Measurements from ENCODE around the gene SEPTIN7. TPM values are rescaled to one million over a fixed set of nuclear protein-coding genes. Genes with fewer than 3 reads are reported as not detected.

The SEPTIN7 gene
- total RNA-seq, 2 experiments from 2014 or later, result 175 to 270 TPM

DNA sequence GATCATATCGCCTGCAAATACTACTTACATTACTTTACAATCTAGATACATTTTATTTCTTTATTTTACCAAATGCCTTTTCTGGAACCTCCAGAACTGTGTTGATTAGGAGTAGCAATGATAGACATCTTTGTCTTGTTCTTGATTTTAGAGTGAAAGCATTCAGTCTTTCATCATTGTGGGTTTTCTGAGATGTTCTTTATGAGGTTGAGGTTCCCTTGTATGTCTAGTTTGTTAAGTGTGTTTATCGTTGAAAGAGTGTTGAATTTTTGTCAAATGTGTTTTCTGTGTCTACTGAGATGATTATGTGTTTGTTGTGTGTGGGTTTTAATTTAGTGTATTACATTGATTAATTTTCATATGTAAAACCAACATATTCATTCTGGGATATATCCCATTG, 17.1 kb downstream of the SEPTIN7 start:
- no peak for DNase-seq (ENCODE audit: low spot score)
- peaks cover 100% of the 10 kb centered on the region for H3K79me2 ChIP-seq (ENCODE audit: insufficient read depth, low read depth, low read length)
- peaks cover 30% of the 10 kb centered on the region for H4K20me1 ChIP-seq (ENCODE audit: insufficient read depth, low read length)
- H3K4me1 ChIP-seq (ENCODE audit: insufficient read depth, low read length, poor library complexity, severe bottlenecking), result no peaks in the 10 kb centered on the region
- H3K27ac ChIP-seq (ENCODE audit: low read depth, low read length, poor library complexity, severe bottlenecking), result no peak overlapping the region
- ChIA-PET CTCF (ENCODE audit: unreplicated experiment) (no interaction called here), POLR2A (no interaction called here)
- H2AFZ ChIP-seq (ENCODE audit: low read length), result no peak overlapping the region
- no peaks in the 10 kb centered on the region for H3K9me2 ChIP-seq (ENCODE audit: insufficient read depth, low read length)
- no peak overlapping the region for H3K4me3 ChIP-seq (ENCODE audit: low read depth, low read length, poor library complexity, severe bottlenecking)
- H3K9me3 ChIP-seq (ENCODE audit: low read length), result peaks cover 68% of the 10 kb centered on the region
- no peak overlapping the region for H3K4me2 ChIP-seq (ENCODE audit: low read length)
- intact Hi-C loops (cut with micrococcal nuclease; ENCODE audit: unreplicated experiment), result no loop called here
- H3K36me3 ChIP-seq (ENCODE audit: insufficient read depth, low read length), result peaks cover 87% of the 10 kb centered on the region
- TF ChIP-seq, protein P1, sequence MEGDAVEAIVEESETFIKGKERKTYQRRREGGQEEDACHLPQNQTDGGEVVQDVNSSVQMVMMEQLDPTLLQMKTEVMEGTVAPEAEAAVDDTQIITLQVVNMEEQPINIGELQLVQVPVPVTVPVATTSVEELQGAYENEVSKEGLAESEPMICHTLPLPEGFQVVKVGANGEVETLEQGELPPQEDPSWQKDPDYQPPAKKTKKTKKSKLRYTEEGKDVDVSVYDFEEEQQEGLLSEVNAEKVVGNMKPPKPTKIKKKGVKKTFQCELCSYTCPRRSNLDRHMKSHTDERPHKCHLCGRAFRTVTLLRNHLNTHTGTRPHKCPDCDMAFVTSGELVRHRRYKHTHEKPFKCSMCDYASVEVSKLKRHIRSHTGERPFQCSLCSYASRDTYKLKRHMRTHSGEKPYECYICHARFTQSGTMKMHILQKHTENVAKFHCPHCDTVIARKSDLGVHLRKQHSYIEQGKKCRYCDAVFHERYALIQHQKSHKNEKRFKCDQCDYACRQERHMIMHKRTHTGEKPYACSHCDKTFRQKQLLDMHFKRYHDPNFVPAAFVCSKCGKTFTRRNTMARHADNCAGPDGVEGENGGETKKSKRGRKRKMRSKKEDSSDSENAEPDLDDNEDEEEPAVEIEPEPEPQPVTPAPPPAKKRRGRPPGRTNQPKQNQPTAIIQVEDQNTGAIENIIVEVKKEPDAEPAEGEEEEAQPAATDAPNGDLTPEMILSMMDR (conservative IDR thresholded peaks at IDR 0.05; ENCODE audit: low read length), result no peak
- no peak for TF ChIP-seq EZH2phosphoT487 (IDR thresholded peaks at IDR 0.05; ENCODE audit: borderline replicate concordance, low read depth, low read length)
- BruUV-seq (replicated peaks), result no TSS peak

DNA sequence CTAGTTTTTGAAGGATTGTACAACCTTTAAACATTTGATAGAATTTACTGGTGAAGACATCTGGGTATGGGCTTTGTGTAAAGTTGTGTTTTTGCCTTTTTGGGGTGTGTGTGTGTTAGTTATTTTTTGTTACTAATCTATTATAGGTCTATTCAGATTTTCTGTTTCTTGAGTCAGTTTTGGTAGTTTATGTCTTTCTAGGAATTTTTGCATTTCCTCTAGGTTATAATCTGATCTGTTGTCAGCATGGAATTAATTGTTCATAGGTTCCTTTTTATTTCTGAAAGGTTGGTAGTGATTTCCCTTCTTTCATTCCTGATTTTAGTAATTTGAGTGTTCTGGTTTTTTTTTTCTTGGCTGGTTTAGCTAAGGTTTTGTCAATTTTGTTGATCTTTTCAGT, 17.7 kb downstream of the SEPTIN7 start:
- H3K36me3 ChIP-seq (ENCODE audit: insufficient read depth, low read length), result peaks cover 84% of the 10 kb centered on the region
- ChIA-PET POLR2A (interaction anchor here (2.2 kb wide), 2 partner anchors 12 to 16 kb away, joined by 8 to 11 read pairs; no protein-coding TSS in a partner anchor), CTCF (ENCODE audit: unreplicated experiment) (interaction anchor here (2.2 kb wide), 1 partner anchor 17 kb away, joined by 7 read pairs; the partner anchor contains the start of gene SEPTIN7)
- peaks cover 30% of the 10 kb centered on the region for H4K20me1 ChIP-seq (ENCODE audit: insufficient read depth, low read length)
- peaks cover 68% of the 10 kb centered on the region for H3K9me3 ChIP-seq (ENCODE audit: low read length)
- no peaks in the 10 kb centered on the region for H3K4me1 ChIP-seq (ENCODE audit: insufficient read depth, low read length, poor library complexity, severe bottlenecking)
- no peak overlapping the region for H3K27ac ChIP-seq (ENCODE audit: low read depth, low read length, poor library complexity, severe bottlenecking)
- H3K9me2 ChIP-seq (ENCODE audit: insufficient read depth, low read length), result no peaks in the 10 kb centered on the region
- H3K4me3 ChIP-seq (ENCODE audit: low read depth, low read length, poor library complexity, severe bottlenecking), result no peak overlapping the region
- no TSS peak for BruUV-seq (replicated peaks)
- no peak overlapping the region for H2AFZ ChIP-seq (ENCODE audit: low read length)
- intact Hi-C loops (cut with micrococcal nuclease; ENCODE audit: unreplicated experiment), result no loop called here
- peaks cover 100% of the 10 kb centered on the region for H3K79me2 ChIP-seq (ENCODE audit: insufficient read depth, low read depth, low read length)
- no peak overlapping the region for H3K4me2 ChIP-seq (ENCODE audit: low read length)
- no peak for TF ChIP-seq EZH2phosphoT487 (IDR thresholded peaks at IDR 0.05; ENCODE audit: borderline replicate concordance, low read depth, low read length)
- TF ChIP-seq, protein P1 (conservative IDR thresholded peaks at IDR 0.05; ENCODE audit: low read length), result no peak
- no peak for DNase-seq (ENCODE audit: low spot score)

DNA sequence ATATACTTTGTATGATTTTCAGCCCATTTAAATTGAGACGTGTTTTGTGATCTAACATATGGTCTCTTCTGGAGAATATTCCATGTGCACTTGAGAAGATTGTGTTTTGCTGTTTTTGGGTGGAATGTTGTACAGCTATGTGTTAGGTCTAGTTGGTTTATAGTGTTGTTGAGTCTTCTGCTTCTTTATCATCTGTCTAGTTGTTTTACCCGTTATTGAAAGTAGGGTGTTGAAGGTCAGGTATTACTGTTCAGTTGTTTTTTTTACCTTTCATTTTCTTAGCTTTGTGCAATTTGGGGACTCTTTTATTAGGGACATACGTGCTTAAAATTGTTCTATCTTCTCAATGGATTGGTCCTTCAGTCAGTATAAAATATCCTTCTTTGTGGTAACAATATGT, 18.5 kb downstream of the SEPTIN7 start:
- Histone ChIP-seq H3K36me3 (ENCODE audit: insufficient read depth, low read length) (peaks cover 84% of the 10 kb centered on the region), H2AFZ (ENCODE audit: low read length) (no peak overlapping the region), H3K79me2 (ENCODE audit: insufficient read depth, low read depth, low read length) (peaks cover 100% of the 10 kb centered on the region), H4K20me1 (ENCODE audit: insufficient read depth, low read length) (peaks cover 36% of the 10 kb centered on the region), H3K27ac (ENCODE audit: low read depth, low read length, poor library complexity, severe bottlenecking) (no peak overlapping the region), H3K4me3 (ENCODE audit: low read depth, low read length, poor library complexity, severe bottlenecking) (no peak overlapping the region), H3K4me1 (ENCODE audit: insufficient read depth, low read length, poor library complexity, severe bottlenecking) (no peaks in the 10 kb centered on the region), H3K9me2 (ENCODE audit: insufficient read depth, low read length) (no peaks in the 10 kb centered on the region), H3K9me3 (ENCODE audit: low read length) (peaks cover 65% of the 10 kb centered on the region), H3K4me2 (ENCODE audit: low read length) (no peak overlapping the region)
- ChIA-PET CTCF (ENCODE audit: unreplicated experiment) (interaction anchor here (2.2 kb wide), 1 partner anchor 18 kb away, joined by 7 read pairs; the partner anchor contains the start of gene SEPTIN7), POLR2A (interaction anchor here (0.7 to 2.6 kb wide), 9 partner anchors 12 to 303 kb away, joined by 3 to 11 read pairs (median 4); no protein-coding TSS in a partner anchor)
- TF ChIP-seq, protein P1 (conservative IDR thresholded peaks at IDR 0.05; ENCODE audit: low read length), result no peak
- no peak for TF ChIP-seq EZH2phosphoT487 (IDR thresholded peaks at IDR 0.05; ENCODE audit: borderline replicate concordance, low read depth, low read length)
- intact Hi-C loops (cut with micrococcal nuclease; ENCODE audit: unreplicated experiment), result no loop called here
- no TSS peak for BruUV-seq (replicated peaks)
- no peak for DNase-seq (ENCODE audit: low spot score)
